ENCODE results near the gene COX7A2. TPM values are rescaled to one million over a fixed set of nuclear protein-coding genes. Genes with fewer than 3 reads are reported as not detected.

COX7A2 gene
- total RNA-seq, 1 donor from 2014 or later = 336 TPM

DNA sequence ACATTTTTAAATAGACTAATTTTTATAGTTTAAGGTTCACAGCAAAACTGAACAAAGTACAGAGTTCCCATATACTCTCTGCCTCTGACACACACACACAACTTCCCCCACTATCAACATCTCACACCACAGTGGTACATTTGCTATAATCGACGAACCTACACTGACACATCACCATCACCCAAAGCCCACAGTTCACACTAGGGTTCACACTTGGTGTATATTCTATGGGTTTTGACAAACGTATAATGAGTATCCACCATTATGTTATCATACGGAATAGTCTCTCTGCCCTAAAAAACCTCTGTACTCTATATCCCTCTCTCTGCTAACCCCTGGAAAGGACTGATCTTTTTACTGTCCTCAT is 25.4 kb upstream of the COX7A2 start:
- DNase-seq (ENCODE audit: low spot score) = no peak

DNA sequence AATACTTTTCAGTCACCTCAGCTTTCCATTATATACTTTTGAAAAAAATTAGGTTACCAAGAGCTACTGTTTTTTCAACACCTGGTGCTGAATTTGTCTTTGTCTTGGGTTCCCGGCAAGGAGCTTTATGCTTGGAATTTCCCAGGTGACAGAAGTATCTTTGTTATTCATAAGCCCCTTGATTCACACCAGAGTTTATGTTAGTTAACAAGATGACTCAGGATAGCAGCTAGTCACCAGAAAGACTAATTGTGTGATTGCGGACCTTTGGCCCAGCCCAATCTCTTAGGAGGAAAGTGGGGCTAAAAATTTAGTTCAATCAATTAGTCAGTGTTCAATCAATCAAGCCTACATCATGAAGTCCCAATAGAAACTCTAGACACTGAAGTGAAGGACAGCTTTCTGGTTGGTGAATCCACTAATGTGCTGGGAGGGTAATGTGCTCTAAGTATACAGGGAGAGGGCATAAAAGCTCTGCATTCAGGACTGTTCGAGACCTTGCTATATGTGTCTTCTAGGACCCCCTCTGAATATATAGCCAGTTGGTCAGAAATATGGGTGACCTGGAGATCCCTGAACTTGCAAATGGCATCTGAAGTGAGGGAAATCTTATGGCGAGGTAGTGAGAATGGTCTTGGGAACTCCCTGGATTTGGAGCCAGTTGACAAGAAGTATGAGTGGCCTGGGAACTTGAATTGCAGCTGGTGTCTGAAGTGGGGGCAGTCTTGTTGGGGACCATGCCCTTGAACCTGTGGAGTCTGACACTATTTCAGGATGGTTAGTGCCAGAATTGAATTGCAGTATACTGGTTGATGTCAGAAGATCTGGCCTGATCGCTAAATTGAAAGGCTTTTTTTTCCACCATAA is 24.8 kb upstream of the COX7A2 start:
- no peak for DNase-seq (ENCODE audit: low spot score)

DNA sequence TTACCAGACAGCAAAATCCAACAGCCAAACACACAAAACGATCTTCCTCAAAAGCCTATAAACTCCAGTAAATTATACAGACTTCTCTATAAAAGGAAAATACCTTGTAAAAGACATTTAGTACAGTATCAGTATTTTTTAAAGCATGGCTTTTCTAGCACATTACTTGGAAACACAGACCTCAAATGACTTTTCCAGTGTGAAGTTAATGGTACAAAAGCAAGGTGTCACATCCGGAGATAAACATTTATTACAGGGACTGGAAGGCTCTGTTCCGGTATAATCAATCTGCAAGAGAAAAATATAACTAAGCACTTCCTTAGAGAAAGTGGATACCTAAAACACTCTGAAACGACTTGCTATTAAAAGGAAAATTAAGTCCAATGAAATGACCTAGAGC is 23.9 kb upstream of the COX7A2 start:
- DNase-seq (ENCODE audit: low spot score) = no peak

DNA sequence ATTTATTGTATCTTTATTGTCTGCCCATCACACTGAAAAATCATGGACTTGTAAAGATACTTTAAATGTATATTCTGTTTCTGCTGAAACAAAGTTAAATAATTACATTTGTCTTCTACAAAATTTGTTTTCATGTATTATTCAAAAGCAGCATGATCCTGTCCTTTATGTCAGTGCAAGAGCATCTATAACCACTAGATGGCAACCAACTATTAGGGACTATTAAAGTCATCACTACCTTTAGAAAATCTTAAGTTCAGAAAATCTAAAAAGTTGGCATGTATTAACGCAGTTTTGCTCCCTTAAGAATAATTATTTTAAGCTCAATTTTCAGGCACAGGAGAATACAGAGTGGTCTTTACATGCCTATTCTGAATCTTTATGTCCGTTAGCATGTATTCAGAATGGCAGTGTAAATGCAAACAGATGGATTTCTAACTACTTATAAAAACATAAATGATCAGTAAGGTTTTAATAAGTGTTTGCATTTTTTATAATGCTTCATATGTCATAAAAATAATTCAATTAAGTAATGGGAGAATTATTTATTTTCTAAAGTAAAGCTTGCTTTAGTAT is 23.2 kb upstream of the COX7A2 start:
- no peak for DNase-seq (ENCODE audit: low spot score)

DNA sequence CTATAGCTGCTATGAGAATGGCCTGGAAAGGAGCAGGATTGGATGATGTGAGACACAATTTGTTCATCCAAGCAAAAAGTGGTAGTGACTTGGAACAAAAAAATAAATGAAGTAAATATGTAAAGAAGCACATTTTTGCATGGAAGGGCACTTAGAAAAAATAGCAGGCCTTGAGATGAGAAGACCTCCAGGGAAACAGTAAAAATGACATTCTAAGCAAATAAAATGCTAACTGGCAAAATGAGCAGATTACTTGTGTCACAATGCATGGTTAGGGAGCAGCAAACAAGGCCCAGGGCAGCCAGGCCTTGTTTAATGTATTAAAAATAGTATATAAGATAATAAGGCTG is 19.8 kb upstream of the COX7A2 start:
- no peak for DNase-seq (ENCODE audit: low spot score)

DNA sequence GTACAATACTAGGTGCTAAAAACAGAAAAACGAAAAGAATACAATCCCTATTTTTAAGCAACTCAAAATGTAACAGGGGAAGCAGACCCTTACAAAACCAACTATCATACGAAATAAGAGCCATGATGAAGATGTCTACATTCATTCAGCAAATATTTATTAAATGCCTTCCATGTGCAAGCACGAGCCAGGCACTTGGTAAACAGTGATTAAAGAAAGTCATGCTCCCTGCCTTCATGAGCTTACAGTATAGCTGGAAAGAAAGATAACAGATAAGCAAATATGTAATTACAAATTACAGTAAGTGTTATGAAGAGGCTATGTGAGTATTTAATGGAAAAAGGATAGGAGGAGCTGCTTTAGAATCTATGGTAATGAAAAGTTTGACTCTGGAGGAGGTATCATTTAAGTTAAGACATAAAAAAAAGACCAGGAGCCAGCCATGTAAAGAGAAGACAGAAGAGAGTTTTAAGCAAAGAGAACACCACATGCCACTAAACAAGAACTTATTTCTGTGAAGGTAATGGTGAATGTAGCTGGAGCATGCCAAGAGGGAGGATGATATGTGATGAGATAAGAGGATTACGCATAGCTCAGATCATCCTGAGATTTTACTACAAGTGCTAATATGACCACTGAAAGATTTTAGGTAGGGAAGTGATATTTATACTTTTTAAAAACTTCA is 19.3 kb upstream of the COX7A2 start:
- DNase-seq (ENCODE audit: low spot score) = no peak

DNA sequence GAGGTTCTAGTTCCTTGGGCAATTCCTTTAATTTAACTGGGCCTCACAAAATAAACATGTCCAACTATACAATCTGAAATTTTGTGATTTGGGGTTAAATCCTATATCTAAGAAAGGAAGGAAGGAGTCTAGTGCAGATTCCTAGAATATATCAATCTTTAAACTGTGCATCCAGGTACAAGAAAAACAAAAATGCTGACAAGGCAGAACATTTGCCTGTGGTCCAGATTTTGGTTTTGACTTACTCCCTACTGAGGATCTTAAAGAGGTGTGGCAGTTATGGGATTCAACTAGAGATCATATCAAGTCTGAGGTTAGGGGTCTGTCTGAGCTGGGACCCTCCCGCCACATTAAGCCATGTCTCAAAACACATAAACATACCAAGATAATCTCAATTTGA is 17.7 kb upstream of the COX7A2 start:
- DNase-seq (ENCODE audit: low spot score) = no peak

DNA sequence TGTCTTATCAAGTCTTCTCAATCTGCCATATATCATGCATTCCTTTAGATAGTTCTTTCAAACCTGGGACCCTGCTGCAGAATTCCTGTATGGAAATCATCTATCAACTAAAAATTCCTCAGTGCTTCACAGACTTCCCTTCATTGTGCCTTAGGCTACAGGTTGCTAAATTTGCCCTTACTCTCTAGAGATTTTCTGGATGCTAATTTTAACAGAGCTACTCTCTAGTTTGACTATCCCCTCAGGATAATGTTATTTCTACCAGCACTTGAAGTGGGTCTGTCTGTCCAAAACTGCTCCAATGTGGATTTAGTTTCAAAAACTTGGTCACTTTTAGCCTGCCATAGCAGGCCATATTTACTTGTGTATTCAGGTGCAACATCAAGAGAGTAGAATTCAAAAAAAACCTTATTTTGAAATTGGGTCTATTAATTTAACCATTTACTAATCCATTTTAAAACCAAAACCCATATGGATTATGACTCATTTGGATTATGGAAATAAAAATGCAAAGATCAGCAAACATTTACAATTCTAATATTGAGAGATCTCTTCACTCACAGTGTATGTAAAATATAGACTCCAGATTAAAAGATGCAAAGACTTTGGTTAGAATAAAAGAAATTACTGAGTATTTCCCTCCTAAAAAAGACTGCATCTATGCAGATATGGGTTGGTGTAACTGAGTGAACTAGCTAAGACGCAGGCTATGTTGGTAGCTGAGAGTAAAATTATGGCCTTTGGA is 13.9 kb upstream of the COX7A2 start:
- no peak for DNase-seq (ENCODE audit: low spot score)

DNA sequence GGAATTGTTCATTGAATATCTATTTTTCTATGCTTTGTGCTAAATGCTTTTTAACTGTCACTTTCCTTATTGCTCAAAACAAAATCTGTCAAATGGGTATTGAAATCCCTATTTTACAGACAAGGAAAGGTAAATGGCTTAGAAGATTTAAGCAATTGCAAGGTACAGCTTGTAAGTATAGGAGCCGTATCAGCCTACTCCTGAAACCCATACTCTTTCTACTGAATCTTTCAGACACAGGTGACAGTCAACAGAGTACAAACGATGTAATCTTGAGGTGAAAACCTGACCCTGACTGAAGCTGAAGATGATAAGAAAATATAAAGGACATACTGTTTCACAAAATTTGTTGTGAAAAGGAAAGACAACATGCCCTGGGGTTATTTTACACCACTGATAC is 7.0 kb upstream of the COX7A2 start:
- no peak for DNase-seq (ENCODE audit: low spot score)

DNA sequence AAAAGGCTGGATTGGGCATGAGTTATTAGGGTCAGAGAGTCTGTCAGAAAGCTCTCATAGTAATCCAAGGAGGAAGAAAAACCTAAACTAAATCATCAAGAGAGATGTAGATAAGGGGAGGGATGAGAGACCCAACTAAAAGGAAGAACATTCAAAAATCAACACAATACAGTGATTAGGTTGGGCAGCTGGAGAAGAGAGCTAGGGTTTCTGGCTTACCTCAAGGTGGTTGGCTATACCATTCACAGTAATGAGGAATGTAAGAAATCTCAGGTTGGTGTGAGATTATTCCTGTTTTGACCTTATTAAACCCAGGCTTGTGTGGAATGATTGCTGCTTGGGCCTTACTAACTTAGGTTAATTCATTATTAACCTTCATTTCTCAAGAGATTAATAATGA is 6.2 kb upstream of the COX7A2 start:
- DNase-seq (ENCODE audit: low spot score) = no peak

DNA sequence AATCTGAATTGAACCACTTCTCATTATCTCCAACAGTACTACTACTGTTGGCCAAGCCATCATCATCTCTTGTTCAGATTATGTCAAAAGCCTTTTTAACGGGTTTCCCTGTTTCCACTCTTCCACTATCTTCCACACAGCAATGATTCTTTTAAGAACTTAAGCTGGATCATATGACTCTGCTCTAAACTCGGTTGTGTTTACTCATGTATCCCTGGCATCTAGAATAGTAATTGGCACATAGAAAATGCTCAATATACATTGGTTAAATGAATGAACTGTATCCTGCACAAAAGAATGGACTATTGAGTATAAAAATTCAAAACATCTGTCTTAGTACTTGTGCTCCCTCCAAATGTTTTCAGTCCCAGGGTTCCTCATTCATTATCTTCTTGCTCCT is 2.8 kb upstream of the COX7A2 start:
- DNase-seq (ENCODE audit: low spot score) = no peak

DNA sequence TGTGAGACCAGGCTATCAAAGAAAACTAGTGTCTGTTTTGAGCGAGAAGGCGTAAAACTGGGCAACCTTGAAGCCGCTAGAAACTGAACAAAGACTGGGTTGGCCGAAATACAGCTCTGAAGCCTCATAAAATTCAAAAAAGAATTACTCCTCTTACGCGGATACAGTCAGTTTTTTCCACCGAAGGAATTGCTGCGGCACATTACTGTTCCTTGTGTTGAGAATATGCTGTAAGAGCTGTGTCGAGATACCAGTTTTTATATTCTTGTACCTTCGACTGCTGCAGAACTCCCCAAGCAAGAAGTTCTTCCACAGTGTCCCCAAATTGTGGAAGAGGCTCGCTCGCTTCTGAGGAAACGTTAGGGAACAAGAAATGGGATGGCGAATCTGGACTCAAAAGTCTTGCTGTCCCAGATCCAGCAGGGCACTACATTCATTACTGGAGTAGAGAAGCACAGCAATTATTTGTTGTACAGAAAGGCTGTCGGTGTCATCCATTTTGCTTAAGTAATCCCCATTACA is 523 bp upstream of the COX7A2 start:
- DNase-seq (ENCODE audit: low spot score) = no peak

DNA sequence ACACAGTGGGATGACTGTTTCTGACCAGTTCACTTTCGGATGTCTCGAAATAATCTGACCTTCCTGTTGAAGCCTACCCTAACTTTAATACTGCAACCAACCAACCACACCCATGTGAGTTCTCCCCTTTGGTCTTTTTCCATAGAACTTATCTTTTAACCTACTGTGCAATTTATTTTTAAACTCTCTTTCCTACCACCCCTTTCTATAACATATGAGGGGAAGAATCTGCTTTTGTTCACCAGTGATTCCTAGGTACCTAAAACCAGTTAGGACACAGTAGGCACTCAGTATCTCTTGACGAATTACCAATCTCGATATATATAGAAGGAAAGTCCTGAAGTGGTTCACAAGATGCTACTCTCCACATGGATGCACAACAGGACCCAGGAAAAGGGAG is 7.0 kb downstream of the COX7A2 start:
- no peak for DNase-seq (ENCODE audit: low spot score)

DNA sequence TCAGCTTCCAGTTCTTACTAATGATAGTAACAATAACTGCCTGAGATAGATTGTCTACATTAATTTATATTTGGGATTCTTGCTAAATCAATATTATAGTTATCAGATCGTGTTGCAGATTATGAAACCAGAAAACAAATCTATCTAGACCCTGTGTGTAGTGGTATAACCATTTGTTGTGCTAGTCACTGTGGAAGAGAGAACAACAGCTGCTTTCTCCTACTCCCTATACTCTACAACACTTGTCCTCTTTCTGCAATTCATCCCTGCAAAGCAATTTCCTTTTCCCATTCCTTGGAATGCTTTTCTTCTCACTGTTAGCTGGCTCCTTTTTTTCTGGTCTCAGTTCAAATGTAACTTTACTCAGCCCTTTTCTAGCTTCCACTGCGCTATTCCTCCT is 8.3 kb downstream of the COX7A2 start:
- DNase-seq (ENCODE audit: low spot score) = no peak

DNA sequence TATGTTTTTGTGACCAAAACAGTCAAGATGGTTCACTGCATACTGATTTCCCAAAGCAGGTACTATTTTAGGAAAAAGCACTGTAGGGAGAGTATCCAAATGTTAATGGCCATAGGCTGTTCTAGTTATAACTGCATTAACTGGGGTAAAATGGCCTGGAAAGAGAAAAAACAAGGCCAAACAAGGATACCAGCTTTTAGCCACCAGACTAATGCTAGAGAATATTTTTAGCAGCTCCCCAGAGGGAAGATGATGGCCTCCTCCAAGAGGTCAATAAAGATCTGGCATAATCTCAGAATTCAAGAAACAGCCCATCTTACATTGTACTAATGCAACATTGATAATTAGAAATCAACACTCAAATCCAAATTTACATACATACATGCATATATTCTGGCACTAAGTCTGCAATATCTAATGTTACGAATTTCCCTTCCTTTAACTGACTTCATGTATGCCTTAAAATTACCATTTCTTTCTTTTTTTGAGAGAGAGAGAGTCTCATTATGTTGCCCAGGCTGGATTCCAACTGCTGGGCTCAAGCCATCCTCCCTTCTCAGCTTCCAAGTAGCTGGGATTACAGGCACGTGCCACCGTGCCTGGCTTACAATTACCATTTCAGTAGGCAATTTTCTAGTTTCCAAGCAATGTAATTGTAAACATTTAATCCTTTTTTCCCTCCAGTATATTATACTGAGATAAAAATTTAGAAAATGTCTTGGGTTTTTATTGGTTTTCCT is 9.3 kb downstream of the COX7A2 start:
- DNase-seq (ENCODE audit: low spot score) = no peak

DNA sequence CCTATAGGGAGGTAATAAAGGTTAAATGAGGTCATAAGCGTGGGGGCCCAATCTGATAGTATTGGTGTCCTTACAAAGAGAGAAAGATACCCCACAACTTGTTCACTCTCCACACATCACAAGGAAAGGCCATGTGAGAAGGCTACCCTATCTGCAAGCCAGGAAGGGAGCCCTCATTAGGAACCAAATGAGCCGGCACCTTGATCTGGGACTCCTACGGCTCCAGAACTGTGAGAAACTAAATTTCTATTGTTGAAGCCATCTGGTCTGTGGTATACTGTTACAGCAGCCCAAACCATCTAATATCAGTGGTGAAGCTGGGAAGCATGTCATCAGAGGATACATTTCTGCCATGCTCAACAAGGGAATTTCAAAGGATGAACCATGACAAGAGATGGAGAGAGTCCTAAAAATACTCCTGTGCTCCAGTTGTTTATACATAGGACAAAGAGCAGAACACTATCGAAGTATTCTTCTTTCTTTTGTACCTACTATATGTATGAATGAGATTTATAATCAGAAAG is 10.4 kb downstream of the COX7A2 start:
- DNase-seq (ENCODE audit: low spot score) = no peak

DNA sequence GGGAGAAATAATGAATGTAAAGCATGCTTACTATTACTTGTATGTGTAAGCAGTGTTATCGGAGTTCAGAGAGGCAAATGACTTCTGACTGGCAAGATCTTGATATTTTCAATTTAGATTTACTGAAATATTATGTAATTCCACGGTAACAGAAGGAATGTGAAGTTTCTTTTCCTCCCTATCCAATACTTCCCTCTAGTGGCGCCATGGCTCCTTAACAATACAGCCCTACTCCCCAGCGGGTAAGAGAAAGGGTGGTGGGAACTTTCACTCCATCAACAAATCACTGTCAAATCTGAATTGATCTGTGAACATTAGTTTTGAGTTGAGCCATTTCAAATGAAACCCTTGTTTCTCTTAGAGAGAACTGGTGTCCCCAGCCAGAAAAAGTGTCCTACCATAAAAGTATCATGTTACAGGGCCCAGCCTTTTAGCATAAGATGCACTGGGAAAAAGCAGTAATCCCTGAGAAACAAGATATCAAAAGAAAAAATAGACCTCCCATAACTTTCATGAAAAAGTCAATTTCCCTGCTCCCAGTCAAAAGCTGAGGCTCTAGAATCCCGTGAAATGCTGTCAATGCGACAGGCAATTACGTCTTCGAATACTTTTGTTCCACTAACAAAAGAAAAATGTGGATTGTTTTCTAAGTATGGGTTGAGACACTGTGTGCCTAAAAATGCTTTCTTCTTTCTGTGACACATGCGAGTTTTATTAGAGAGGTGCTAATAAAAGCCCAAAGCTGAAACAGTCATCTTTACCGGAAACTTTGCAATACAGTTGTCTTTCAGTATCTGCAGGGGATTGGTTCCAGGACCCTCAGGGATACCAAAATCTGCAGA is 12.9 kb downstream of the COX7A2 start:
- no peak for DNase-seq (ENCODE audit: low spot score)

DNA sequence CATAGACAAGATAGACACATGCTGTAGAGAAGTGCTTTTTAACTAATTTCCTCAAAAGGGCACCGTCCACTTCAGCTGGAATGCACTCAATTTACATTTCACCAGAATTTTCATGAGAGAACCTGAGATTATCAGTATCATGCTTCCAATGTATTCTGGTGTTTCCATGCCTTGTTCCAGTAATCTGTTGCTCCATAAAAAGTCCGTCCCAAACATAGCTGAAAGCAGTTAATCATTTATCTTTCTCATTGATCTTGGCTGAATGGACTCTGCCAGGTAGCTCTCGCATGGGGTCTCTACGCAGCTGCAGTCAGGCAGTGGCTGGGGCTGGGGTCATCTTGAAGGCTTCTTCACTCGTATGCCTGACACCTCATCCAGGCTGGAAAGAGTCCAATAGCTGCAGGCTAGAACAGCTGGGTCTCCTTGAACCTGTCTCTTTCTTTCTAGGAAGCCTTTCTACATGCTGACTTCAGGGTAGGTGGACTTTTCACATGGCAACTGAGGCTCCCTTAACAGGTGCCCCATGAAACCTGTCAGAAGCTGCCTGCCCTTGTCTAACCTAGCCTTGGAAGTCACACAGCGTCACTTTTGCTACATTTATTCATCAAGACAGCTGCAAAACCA is 19.2 kb downstream of the COX7A2 start:
- DNase-seq (ENCODE audit: low spot score) = no peak

DNA sequence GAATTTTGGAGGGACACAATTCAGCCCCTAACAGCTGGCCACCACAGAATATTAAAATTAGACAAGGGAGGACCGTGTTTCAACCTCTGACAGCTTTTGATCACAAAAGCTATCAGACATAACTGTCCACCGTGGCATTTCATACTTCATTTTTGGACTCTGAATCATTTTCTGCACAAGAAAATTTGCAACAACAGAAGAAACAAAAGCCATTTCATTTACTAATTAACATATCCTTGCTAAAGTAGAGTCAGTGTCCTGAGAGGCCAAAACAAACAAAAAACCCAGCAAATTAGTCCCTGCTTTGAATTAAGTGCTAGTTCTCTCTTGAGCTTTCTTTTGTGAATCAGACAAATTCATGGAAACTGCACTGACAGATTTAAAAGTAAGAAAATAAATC is 20.2 kb downstream of the COX7A2 start:
- DNase-seq (ENCODE audit: low spot score) = no peak
